H7 (cell line): ENCODE measurements around the gene NTN3. TPM values are rescaled to one million over a fixed set of nuclear protein-coding genes. Genes with fewer than 3 reads are reported as not detected.

Experiments used
- DNase-seq: peaks from one replicate; pipeline ENCODE4 v3.0.0; 2012
- H3K27me3 ChIP-seq: 2 replicates; pipeline ENCODE4 v1.6.0; 2011; ENCODE audit warnings: mild to moderate bottlenecking, low read length; ENCODE audit not compliant: control insufficient read depth, insufficient read depth
- H3K36me3 ChIP-seq: replicated peaks from 2 replicates; pipeline ENCODE4 v1.5.1; 2011; ENCODE audit warnings: low read length; ENCODE audit not compliant: control insufficient read depth, insufficient read depth
- H3K4me3 ChIP-seq: 2 replicates; pipeline ENCODE4 v1.5.1; 2011; ENCODE audit warnings: low read depth, mild to moderate bottlenecking, control low read depth, low read length, moderate library complexity; ENCODE audit not compliant: insufficient read depth
- total RNA-seq: library from RNA; depleted of rRNA; stranded (reverse); fragments of >200 nt; shearing (Covaris generic); gene quantifications from 2 replicates; pipeline ENCODE4 v1.2.3, GENCODE V29; 2014

The NTN3 gene
- total RNA-seq, 1 experiment from 2014 or later: 0.73 TPM

DNA sequence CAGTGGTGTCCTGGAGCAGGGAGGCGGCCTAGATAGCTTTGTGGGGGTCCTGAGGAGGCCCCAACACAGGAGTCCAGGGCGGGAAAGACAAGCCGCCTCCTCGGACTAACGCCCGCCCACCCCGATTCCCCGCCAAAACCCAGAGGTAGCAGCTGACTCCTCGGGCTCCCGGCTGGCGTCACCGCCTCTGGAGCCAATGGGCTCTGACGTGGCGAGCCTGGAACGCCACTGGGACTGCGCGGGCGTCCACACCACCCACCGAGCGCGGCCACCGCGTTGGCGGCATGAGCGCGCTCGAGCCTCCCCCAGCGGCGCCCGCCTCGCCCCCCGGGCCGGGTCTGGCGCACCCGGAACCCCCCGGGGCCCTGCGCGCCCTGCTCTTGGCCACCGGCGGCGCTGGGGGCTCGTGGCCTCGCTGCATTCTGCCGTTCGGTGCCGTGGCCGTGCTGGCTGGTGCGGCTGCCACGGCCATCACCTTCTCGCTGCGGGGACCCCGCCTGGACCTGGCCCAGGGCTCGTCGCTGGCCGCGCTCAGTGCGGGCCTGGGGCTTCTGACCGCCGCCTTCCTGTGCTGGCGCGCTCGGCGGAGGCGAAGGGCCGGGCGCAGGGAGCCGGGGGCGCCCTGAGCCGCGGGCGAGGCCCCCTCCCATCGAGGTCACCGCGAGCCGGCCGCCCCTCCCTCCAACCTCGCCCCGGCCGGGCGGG is 3.4 kb upstream of the NTN3 start:
- Histone ChIP-seq H3K4me3 (peak overlapping the region; percentile 52), H3K27me3 (peaks cover 40% of the 10 kb centered on the region), H3K36me3 (peaks cover 1% of the 10 kb centered on the region; the same call in 1 of the 2 replicates)
- peak; percentile 95 for DNase-seq

DNA sequence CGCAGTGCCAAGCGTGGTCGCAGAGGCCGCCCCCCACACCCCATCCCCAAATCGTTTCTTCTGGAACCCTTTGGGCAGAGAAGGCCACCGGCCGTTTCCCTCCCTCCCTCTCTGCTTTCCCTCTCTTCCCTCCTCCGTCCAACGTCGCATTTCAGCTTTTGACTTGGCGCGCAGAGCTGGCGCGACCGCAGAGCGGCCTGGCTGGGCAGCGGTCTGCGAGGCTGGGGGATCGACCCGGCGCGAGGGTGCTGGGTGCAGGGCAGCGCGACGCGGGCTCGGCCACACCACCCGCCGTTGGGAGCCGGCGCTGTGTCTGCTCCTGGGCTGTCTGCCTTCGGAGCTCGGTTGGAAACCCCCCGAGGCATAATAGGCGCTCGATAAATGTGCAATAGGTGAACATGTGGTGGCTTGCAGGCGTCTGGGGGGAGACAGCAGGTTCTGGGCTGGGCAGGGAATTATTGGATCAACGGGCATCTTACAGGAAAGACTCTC is 2.8 kb upstream of the NTN3 start:
- peaks cover 46% of the 10 kb centered on the region for H3K27me3 ChIP-seq
- H3K36me3 ChIP-seq: no peaks in the 10 kb centered on the region; the same call in 1 of the 2 replicates
- peak; percentile 84 for DNase-seq
- peak overlapping the region; percentile 52 for H3K4me3 ChIP-seq

DNA sequence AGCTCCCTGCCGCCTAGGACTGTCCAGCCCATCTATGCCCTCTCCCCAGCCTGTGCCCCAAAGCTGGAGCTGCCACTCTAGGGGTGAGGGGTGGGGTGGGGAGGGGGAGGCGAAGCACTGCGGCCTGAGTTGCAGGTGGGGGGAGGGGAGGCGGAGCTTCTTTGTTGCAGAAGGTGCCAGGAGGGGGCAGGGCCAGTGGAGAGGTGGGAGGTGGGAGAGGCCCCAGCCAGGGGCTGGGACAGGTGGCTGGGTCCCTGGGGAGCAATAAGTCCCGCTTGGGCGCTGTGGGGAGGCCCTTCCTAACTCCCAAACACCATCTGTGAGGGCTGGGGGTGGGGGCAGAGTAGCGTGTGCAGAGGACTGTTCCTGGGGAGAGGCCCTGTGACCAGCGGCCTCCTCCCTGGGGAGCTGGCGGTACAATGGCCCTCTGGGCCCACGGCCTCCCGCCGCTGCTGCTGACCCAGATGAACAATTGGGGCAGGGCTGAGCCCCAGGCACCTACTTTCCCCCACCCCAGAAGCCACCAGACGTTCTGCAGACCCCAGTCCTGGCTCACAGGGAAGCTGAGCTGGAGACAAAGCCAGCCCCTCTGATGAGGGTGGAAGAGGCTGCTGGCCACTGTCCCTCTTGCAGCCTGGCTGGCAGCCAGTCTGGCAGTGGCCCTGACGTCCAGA is 2.2 kb upstream of the NTN3 start:
- DNase-seq: peak; percentile 87
- Histone ChIP-seq H3K36me3 (no peaks in the 10 kb centered on the region; the same call in 1 of the 2 replicates), H3K27me3 (peaks cover 50% of the 10 kb centered on the region), H3K4me3 (peak overlapping the region; percentile 52)

DNA sequence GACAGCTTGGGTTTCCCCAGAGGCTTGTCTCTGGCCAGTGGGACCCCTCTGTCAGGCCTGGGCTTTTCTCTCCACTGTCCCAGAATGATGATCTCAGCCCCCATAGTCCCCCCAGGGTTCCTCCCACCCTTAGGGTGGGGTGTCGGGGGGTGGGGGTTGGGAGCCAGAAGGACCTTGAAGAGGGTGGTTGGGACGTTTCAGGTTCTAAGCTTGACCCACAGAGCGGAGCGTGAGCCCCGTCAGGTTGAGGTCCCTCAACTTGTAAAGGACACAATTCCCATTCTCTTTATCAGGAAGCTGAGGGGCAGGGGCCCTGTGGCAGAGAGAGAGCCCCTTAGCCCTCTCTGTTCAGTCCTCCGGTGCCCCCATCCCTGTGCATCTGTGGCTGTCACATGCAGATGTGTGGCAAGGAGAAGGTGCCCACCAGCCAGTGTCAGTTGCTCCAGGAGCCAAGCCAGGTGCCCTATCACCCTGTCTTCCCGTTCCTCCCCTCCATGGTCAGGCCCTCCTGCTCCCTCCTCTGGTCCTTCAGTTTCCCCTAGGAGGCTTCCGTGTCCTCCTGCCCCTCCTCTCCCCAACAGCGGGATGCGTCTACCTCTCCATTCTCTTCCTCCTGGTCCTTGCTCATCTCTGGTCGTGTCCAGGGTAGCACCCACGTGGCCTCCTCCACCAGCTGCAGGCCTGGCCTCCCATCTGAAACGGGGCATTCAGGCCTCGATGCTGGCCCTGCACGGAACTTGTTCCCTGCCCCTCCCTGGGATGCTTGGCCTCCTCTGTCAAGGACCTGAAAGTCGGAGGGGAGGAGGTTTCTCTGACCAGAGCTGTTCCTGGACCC is 1.5 kb upstream of the NTN3 start:
- peak; percentile 71 for DNase-seq
- Histone ChIP-seq H3K36me3 (no peaks in the 10 kb centered on the region; the same call in 1 of the 2 replicates), H3K27me3 (peaks cover 56% of the 10 kb centered on the region), H3K4me3 (no peak overlapping the region)

DNA sequence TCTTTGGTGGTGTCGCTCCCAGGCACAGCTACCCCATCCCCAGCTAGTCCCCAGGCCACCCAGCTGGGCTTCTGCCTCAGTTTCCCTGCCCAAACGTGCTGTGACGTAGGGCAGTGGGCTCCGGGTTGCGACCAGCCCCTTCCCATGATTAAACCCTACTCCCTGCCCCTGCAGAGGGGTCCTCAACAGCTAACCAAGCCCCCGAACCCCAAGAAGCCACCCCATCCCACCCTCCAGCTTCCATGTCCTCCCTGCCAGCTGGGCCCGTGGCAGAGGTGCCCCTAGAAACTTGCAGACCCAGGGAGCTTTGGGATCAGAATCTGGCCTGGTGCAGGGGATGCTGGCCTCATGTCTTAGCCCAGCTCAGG is 879 bp upstream of the NTN3 start:
- Histone ChIP-seq H3K4me3 (no peak overlapping the region), H3K36me3 (no peaks in the 10 kb centered on the region; the same call in 1 of the 2 replicates), H3K27me3 (peaks cover 56% of the 10 kb centered on the region)
- no peak for DNase-seq

DNA sequence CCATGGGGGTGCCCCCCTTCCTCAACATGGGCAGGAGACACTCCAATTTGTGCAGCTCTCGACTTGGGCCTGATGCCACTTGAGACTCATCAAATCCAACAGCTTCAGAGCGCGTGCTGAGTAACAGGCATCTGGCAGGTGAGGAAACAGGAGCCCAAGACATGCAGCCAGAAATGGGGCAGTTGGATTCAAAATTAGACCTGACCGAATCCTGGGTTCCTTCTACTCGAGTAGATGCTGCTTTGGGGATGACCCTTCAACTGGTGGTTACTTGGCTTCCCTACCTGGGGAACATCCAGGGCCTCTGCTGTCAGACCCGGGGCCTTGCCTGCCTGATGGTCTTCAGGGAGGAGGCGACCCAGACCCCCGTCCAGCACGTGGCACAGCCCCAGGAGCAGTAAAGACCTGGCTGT is 488 bp upstream of the NTN3 start:
- DNase-seq: no peak
- H3K4me3 ChIP-seq: no peak overlapping the region
- H3K27me3 ChIP-seq: peaks cover 56% of the 10 kb centered on the region
- no peaks in the 10 kb centered on the region for H3K36me3 ChIP-seq

DNA sequence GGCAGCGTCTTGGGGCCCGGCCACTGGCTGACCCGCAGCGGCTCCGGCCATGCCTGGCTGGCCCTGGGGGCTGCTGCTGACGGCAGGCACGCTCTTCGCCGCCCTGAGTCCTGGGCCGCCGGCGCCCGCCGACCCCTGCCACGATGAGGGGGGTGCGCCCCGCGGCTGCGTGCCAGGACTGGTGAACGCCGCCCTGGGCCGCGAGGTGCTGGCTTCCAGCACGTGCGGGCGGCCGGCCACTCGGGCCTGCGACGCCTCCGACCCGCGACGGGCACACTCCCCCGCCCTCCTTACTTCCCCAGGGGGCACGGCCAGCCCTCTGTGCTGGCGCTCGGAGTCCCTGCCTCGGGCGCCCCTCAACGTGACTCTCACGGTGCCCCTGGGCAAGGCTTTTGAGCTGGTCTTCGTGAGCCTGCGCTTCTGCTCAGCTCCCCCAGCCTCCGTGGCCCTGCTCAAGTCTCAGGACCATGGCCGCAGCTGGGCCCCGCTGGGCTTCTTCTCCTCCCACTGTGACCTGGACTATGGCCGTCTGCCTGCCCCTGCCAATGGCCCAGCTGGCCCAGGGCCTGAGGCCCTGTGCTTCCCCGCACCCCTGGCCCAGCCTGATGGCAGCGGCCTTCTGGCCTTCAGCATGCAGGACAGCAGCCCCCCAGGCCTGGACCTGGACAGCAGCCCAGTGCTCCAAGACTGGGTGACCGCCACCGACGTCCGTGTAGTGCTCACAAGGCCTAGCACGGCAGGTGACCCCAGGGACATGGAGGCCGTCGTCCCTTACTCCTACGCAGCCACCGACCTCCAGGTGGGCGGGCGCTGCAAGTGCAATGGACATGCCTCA is 773 bp downstream of the NTN3 start:
- H3K36me3 ChIP-seq: no peaks in the 10 kb centered on the region
- H3K27me3 ChIP-seq: peaks cover 56% of the 10 kb centered on the region
- peak overlapping the region; percentile 37 for H3K4me3 ChIP-seq
- DNase-seq: no peak

DNA sequence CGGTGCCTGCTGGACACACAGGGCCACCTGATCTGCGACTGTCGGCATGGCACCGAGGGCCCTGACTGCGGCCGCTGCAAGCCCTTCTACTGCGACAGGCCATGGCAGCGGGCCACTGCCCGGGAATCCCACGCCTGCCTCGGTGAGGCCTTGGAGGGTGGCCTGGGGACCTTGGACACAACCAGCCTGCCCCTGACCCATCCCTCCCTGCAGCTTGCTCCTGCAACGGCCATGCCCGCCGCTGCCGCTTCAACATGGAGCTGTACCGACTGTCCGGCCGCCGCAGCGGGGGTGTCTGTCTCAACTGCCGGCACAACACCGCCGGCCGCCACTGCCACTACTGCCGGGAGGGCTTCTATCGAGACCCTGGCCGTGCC is 1.4 kb downstream of the NTN3 start:
- H3K4me3 ChIP-seq: no peak overlapping the region
- H3K27me3 ChIP-seq: peaks cover 56% of the 10 kb centered on the region
- DNase-seq: no peak
- H3K36me3 ChIP-seq: no peaks in the 10 kb centered on the region

DNA sequence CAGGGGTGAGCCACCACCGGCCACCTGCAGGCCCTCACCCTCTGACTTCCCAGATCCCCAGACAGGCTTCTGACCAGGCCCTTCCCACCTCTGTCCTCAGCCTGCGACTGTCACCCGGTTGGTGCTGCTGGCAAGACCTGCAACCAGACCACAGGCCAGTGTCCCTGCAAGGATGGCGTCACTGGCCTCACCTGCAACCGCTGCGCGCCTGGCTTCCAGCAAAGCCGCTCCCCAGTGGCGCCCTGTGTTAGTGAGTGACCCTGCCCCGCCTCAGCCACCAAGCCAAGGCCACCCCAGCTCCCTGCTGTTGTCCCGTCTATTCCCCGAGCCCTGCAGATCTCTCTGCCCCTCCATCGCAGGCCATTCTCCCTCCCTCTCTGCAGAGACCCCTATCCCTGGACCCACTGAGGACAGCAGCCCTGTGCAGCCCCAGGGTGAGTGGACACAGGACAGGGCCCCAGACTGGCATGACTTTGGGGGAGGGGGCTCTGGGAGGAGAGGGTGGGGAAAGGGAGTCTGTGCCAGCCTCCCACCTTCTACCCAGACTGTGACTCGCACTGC is 1.9 kb downstream of the NTN3 start:
- Histone ChIP-seq H3K4me3 (peak overlapping the region; percentile 73), H3K36me3 (no peaks in the 10 kb centered on the region), H3K27me3 (peaks cover 56% of the 10 kb centered on the region)
- peak; percentile 68 for DNase-seq

DNA sequence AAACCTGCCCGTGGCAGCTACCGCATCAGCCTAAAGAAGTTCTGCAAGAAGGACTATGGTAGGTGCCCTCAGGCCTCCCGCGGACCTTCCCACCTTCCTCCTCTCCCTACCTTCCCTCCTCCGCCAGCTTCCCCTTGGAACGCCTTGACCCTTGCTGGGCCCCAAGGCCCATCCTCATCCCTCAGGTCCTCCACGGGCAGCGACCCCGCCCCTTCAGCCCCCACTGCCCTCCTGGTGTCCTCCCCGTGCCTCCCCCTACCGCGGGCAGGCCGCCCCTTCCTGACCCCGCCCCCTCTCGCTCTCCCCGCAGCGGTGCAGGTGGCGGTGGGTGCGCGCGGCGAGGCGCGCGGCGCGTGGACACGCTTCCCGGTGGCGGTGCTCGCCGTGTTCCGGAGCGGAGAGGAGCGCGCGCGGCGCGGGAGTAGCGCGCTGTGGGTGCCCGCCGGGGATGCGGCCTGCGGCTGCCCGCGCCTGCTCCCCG is 2.4 kb downstream of the NTN3 start:
- no peaks in the 10 kb centered on the region for H3K36me3 ChIP-seq
- peak; percentile 87 for DNase-seq
- peaks cover 52% of the 10 kb centered on the region for H3K27me3 ChIP-seq
- peak overlapping the region; percentile 73 for H3K4me3 ChIP-seq

DNA sequence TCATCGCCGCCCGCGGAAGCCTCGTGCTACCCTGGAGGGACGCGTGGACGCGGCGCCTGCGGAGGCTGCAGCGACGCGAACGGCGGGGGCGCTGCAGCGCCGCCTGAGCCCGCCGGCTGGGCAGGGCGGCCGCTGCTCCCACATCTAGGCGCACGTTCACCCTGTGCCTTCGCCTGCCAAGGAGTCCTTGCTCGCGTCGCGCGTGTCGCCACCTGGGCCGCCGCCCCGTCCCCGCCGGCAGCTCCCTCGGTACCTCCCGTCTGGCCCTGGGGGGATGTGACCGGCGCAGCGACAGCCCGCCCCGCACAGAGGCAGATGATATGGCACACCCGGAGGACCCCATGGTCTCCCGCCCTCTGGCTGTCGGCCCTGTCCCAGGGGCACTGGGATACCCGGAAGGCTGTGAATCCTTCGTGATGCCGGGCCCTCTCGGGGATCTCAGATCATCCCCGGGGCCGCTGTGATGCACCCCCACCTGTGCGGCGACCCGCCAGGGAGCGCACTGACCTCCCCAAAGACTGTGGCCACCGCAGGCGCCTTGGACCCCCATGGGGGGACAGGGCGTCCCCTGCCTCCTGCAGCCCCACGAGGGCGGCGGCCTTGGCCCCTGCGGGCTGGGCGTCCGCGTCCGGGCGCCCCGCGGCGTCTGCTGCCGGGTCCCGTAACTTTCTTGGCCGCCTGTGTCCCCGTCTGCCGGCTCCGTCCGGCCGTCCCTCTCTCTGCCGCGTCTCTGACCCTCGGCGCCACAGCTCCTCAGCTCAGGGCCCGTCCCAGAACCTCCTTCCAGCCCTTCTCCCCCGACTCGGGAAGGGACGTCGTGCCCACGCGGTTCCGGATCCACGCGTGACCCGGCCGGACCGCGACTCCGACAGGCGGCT is 3.1 kb downstream of the NTN3 start:
- no peaks in the 10 kb centered on the region for H3K36me3 ChIP-seq
- peak overlapping the region; percentile 73 for H3K4me3 ChIP-seq
- H3K27me3 ChIP-seq: peaks cover 46% of the 10 kb centered on the region
- peak; percentile 90 for DNase-seq

DNA sequence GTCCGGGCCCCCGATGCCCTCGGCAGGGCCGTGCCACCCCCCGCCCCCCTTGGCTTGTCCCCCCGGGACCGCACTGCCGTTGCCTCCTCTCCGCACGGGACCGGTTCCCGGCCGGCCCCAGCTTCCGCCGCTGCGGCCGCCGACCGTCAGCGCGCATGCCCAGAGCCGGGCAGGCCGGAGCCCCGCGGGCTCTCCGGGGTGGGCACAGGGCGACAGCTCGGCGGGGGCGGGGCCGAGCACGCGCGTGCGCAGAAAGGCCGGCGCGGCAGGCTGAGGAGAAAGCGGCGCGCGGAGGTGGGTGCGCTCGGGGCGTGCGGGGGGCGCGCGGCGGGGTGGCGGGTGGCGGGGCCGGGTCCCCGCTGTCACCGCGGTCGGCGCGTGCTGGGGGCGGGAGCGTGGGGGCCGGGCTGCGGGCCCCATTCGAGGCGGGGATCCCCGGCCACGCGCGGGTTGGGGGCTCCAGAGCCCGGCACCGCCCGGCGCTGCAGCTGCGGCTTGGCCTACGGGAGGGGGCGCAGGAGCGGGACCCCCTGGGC is 3.8 kb downstream of the NTN3 start, which contains the start of gene TBC1D24:
TBC1D24 (plus strand) TSS at position 251 of the 536 bp plus-strand sequence. CDS start 21,022 bp downstream, outside the sequence.
- Histone ChIP-seq H3K36me3 (no peaks in the 10 kb centered on the region), H3K4me3 (peak within 1 kb of the TSS; percentile 73), H3K27me3 (peaks cover 41% of the 10 kb centered on the region)
- peak; percentile 100 for DNase-seq
